ENCODE results near the gene DYNC1H1.

The DYNC1H1 gene

DNA sequence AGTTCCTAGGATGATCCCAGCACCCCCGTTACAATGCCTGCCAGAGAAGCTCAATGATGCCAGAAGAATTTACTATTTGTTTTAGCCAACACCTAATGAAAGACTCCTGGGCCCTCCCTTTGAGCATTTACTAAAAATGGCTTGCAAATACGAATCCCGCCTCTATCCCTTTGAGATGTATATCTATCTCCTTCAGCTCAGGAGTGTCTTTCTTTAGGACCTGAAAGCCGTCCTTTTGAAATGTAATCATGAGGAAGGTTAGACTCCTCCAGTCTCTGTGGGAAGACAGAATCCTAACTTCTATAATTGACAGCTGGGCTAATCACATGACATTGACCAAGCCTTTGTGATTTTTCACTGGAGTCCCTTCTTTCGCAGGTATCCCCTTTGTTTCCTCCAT, 19.2 kb upstream of the DYNC1H1 start:
- no peak for DNase-seq

GRCh38 chr14:101947577-101947903, 16.8 kb upstream of the DYNC1H1 start:
- no peak for DNase-seq

- peak; percentile 100 for DNase-seq
Measured at GRCh38 chr14:101947904-101948665, 16.3 kb upstream of the DYNC1H1 start.

DNA sequence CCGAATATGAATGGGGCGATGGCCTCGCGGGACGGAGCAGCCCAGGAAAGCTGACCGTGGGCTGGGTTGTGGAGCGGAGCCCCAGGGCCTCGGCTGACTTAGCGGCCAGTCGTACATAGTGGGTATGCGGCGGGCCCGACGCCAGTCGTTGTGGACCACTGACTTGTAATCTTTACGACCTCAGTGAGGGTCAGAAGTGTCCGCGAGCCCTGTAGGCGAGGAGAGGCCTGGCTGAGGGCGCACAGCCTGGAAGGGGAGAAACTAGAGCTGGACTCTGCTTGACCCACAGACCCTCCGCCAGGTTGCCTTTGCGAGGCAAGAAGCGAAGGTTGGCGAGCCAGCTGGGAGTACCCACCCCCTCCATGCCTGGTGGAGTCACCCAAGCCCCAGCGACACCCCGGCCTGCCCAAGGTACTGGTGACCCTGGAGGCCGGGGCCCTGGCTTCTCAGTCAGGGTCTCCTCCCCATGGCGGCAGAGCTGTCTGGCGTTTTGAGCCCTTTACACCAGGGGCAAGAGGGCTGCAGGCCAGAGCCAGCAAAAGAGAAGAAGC, 15.6 kb upstream of the DYNC1H1 start:
- no peak for DNase-seq

DNA sequence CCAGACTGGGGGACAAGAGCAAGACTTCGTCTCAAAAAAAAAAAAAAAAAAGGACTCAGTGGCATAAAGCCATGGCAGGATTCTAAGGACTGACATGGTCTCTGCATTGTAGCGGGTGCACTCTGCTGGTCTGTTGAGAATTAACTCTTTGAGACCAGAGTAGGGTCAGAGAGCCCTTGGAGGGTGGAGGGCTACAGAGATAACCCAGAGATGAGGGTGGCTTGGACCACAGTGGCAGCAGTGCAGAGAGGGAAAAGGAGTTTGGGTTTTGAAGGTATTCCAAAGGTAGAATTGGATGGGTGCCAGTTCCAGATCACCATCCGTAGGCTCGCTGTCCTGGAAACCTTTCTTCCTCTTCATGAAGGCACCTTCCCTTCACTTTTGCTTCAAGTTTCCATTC, 14.3 kb upstream of the DYNC1H1 start:
- no peak for DNase-seq

GRCh38 chr14:101950516-101951215, 13.7 kb upstream of the DYNC1H1 start:
- DNase-seq, result no peak

DNA sequence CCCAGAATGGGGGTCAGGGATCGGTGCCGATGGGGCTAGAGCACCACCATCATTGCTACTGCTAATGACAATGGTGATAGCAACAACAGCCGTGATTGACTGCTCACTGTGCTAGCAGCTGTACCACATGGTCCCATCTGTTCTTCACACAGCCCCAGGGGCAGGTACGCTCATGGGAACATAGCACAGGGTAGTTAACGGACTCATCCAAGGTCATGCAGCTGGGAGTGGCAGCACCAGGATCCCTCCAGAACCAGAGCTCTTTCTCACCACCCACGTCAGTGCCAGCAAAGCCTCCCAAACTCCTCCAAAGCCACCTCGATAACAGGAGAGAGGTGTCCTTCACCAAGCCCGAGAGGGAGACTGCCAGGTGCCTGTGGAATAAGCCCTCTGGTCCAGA, 11.2 kb upstream of the DYNC1H1 start:
- DNase-seq, result no peak

GRCh38 chr14:101954501-101954900, 9.9 kb upstream of the DYNC1H1 start:
- no peak for DNase-seq

- DNase-seq, result no peak
Measured at GRCh38 chr14:101955695-101956161, 8.6 kb upstream of the DYNC1H1 start.

DNA sequence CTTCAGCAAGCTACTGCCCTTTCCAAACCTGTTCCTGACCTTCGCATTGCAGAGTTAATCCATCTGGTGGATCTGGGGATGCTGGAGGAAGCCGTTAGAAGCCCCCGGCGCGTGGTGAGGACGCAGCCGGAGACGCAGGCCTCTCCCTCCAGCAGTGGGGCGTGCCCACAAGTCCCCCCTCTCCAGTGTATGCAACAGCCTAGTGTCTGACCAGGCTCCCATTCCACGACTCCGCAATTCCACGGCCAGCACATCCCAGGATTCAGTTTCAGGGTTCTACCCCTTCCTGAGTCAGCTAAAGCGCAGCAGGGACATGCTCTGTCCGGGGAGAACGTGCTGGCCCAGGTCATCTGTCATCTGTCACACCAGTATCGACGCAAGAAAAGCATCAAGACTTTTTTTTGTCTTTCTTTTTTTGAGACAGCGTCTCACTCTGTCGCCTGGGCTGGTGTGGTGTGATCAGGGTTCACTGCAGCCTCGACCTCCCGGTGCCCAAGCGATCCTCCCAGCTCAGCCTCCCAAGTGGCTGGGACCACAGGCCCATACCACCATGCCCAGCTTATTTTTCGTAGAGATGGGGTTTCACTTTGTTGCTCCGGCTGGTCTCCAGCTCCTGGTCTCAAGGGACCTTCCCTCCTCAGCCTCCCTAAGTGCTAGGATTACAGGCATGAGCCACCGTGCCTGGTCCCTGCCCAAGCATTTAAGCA, 8.0 kb upstream of the DYNC1H1 start:
- no peak for DNase-seq

DNA sequence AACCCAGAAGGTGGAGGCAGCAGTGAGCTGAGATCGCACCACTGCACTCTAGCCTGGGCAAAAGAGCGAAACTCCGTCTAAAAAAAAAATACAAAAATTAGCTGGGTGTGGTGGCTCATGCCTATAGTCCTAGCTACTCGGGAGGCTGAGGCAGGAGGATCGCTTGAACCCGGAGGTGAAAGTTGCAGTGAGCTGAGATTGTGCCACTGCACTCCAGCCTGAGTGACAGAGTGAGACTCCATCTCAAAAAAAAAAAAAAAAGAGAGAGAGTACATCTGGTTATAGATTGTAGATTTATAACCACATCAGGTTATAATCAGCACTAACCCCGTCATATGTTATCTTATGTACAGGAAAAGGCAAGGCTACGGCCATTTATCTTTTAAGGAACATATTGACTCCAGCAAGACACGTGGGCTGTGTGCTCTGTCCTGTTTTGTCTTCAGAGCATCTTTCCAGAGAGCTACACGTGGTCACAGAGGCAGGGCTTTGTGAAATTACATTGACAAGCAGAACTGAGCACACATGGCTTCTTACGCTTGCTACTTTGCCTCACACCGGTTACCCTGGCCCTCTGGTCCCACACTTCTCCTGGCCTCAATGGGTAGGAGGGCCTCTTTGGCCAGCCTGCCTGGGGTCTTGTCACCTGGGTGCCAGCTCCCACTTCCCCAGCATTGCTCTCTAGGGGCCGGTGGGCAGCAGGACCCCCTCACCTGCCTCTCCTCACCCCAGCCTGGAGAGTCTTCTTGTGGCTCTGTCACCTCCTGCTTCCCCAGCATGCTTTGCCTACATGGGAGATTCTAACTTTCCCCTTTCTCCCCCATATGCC, 6.8 kb upstream of the DYNC1H1 start:
- DNase-seq, result no peak

GRCh38 chr14:101958418-101959180, 5.8 kb upstream of the DYNC1H1 start:
- DNase-seq, result no peak

DNA sequence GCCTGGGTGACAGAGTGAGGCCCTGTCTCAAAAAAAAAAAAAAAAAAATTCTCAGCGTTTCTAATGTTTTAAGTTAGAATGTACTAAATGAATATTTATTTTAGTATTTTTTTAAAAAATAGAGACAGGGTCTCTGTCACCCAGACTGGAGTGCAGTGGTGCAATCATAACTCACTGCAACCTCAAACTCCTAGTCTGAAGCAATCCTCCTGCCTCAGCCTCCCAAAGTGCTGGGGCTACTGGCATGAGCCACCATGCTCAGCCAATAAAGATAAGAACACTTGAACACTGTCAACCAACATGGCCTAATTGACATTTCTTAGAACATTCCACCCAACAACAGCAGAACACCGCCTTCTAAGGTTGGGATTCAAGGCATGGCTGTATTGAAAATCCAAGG, 5.1 kb upstream of the DYNC1H1 start:
- no peak for DNase-seq

- DNase-seq, result peak; percentile 20
Measured at GRCh38 chr14:101960225-101960624, 4.1 kb upstream of the DYNC1H1 start.

DNA sequence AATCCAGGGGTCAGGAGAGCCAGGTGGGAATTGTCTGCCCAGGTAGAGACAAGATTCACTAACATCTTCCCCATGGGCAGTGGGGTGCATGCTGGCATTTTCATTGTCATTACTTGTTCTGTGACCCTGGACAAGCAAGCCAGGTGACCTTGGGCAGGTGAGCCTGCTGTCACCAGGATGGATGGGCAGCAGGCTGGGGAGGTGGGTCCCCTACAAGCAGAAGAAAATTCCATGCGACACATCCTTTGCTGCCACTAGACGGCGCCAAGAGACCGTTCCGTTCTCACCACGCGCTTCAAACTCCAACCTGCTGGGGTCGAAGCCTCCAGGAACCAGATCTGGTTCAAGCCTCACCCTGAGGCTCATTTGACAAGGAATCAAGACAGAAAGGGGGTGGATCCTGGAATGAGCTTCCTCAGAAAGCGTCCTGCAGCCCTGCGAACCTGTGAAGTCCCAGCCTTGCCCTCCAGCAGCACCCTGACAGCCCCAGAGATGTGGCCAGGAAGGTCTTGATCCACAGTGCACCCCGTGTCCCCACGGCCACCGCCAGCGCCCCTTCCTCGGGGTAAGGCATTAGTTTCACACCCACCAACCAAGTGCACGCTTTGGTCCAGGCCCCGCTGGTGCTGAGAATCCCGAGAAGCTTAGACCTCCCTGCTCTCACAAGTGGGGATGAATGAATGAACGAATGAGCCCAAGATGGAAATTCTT, 3.2 kb upstream of the DYNC1H1 start:
- DNase-seq, result peak; percentile 75

DNA sequence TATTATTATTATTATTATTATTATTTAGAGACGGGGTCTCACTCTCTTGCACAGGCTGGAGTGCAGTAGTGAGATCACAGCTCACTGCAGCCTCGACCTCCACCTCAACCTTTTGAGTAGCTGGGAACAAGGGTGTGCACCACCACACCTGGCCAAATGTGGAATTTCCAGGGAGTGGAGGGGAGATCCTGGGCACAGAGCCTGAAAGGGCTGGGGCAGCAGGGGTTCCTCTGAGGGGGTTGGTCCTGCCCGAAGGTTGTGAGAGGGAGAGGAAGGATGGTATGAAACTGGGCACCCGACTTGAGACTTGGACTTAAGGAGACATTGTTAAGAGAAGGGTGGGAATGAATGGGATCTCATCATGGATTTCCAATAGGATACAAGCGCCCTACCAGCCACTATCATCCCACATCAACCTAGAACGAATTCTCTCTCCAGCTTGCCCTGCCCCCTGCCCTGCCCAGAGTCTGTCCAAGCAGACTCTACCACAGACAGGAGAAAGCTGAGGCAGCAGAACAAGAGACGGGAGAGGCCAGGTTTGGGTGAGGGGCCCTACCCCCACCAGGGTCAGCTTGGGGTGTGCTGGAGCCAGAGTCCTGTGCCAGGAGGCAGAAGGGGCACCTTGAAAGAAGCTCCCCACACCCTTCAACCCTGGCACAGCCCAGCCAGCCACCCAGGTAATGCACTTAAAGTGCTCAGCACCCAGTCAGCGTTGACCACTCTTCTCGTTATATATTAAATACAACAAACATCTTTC, 2.4 kb upstream of the DYNC1H1 start:
- DNase-seq, result no peak

- no peak for DNase-seq
Measured at GRCh38 chr14:101962503-101962874, 1.9 kb upstream of the DYNC1H1 start.

- no peak for DNase-seq
Measured at GRCh38 chr14:101963052-101963451, 1.3 kb upstream of the DYNC1H1 start.

GRCh38 chr14:101963656-101964296, 597 bp upstream of the DYNC1H1 start:
- no peak for DNase-seq

GRCh38 chr14:101965181-101965544, 790 bp downstream of the DYNC1H1 start:
- peak; percentile 46 for DNase-seq
